Thoracic aorta (tissue), 2 donors: ENCODE data around the gene EEF1G. TPM values are rescaled to one million over a fixed set of nuclear protein-coding genes. Genes with fewer than 3 reads are reported as not detected.
A peak's percentile ranks its signal among the peaks of the same experiment; 100 is the strongest.

Source experiments
- ATAC-seq: fragments of 150-250 bp; one replicate; pipeline ENCODE4 v1.8.0; 2017; ENCODE audit warnings: low read depth; ENCODE audit not compliant: insufficient number of reproducible peaks, low FRiP score
- DNase-seq: peaks from one replicate; pipeline ENCODE4 v3.0.0-alpha.2; 2020; ENCODE audit warnings: low spot score
- H3K27ac ChIP-seq, 2 donors: fragments of 200-600 bp; sonication (generic); 1 replicate in 1 of 2; 2 replicates in 1 of 2; pipeline ENCODE4 v1.5.1; 2016; ENCODE audit warnings: mild to moderate bottlenecking in 2 of 2, moderate library complexity in 2 of 2
- H3K27me3 ChIP-seq: fragments of 200-600 bp; sonication (generic); replicated peaks from 2 replicates; pipeline ENCODE4 v1.6.0; 2016; ENCODE audit warnings: mild to moderate bottlenecking; ENCODE audit not compliant: insufficient read depth
- H3K36me3 ChIP-seq: fragments of 200-600 bp; sonication (generic); one replicate; pipeline ENCODE4 v1.5.1; 2016
- H3K4me1 ChIP-seq, 2 donors: fragments of 200-600 bp; sonication (generic); 1 replicate in 1 of 2; 2 replicates in 1 of 2; pipeline versions ENCODE4 v1.5.1 to v1.6.0; 2016; ENCODE audit warnings: low read depth in 2 of 2, mild to moderate bottlenecking in 1 of 2; ENCODE audit not compliant: control insufficient read depth in 1 of 2
- H3K4me3 ChIP-seq: fragments of 200-600 bp; sonication (generic); 2 replicates; pipeline ENCODE4 v1.5.1; 2016; ENCODE audit warnings: mild to moderate bottlenecking
- H3K9me3 ChIP-seq: fragments of 200-600 bp; sonication (generic); 2 replicates; pipeline ENCODE4 v1.5.1; 2016
- CTCF ChIP-seq: fragments of 200-600 bp; sonication (generic); IDR thresholded peaks from one replicate; pipeline ENCODE4 v1.5.1; 2019; ENCODE audit warnings: antibody characterized with exemption
- total RNA-seq, 2 donors: library from RNA; depleted of rRNA; stranded (reverse); fragments of >200 nt; gene quantifications; one replicate each; pipeline versions ENCODE4 v1.1.0 to v1.2.3, GENCODE V29; 2016

The EEF1G gene
- total RNA-seq, 2 donors from 2014 or later, result 719 to 780 TPM

- Histone ChIP-seq H3K27me3 (no peaks in the 10 kb centered on the region), H3K4me3 (no peak overlapping the region), H3K36me3 (peaks cover 12% of the 10 kb centered on the region), H3K9me3 (no peaks in the 10 kb centered on the region), H3K4me1 (peaks cover 19 to 31% of the 10 kb centered on the region in 2 donors), H3K27ac (no peak overlapping the region)
- DNase-seq (no peak), ATAC-seq (no peak)
- no peak for TF ChIP-seq CTCF
Observed at GRCh38 chr11:62577046-62577714, 3.5 kb upstream of the EEF1G start.

- Histone ChIP-seq H3K4me3 (peak overlapping the region; percentile 94), H3K9me3 (no peaks in the 10 kb centered on the region), H3K27me3 (no peaks in the 10 kb centered on the region), H3K4me1 (peaks cover 19 to 40% of the 10 kb centered on the region in 2 donors), H3K36me3 (peaks cover 25% of the 10 kb centered on the region), H3K27ac (peak overlapping the region; percentile 90 to 94)
- ATAC-seq, result no peak
- TF ChIP-seq CTCF, result no peak
- DNase-seq, result no peak
Observed at GRCh38 chr11:62575837-62576236, 2.1 kb upstream of the EEF1G start.

- no peaks in the 10 kb centered on the region for H3K9me3 ChIP-seq
- no peak for TF ChIP-seq CTCF
- H3K27ac ChIP-seq, result peak overlapping the region; percentile 90 to 94
- H3K4me3 ChIP-seq, result peak overlapping the region; percentile 94
- DNase-seq (no peak), ATAC-seq (no peak)
- H3K27me3 ChIP-seq, result no peaks in the 10 kb centered on the region
- peaks cover 32% of the 10 kb centered on the region for H3K36me3 ChIP-seq
- H3K4me1 ChIP-seq, result peaks cover 19 to 40% of the 10 kb centered on the region in 2 donors
Observed at GRCh38 chr11:62575156-62575555, 1.5 kb upstream of the EEF1G start.

- TF ChIP-seq CTCF, result no peak
Observed at GRCh38 chr11:62574363-62575071, 826 bp upstream of the EEF1G start.

GRCh38 chr11:62573006-62573591 lies 592 bp downstream of the EEF1G start:
- DNase-seq (no peak), ATAC-seq (no peak)
- peaks cover 19 to 46% of the 10 kb centered on the region in 2 donors for H3K4me1 ChIP-seq
- H3K36me3 ChIP-seq, result peaks cover 43% of the 10 kb centered on the region
- TF ChIP-seq CTCF, result no peak
- peak overlapping the region; percentile 94 for H3K4me3 ChIP-seq
- H3K27me3 ChIP-seq, result no peaks in the 10 kb centered on the region
- H3K9me3 ChIP-seq, result no peaks in the 10 kb centered on the region
- H3K27ac ChIP-seq, result peak overlapping the region; percentile 69 to 90

More at GRCh38 chr11:62574363-62575071, 826 bp upstream of the EEF1G start:
- DNase-seq (no peak), ATAC-seq (no peak)
- Histone ChIP-seq H3K36me3 (peaks cover 36% of the 10 kb centered on the region), H3K4me3 (peak overlapping the region; percentile 94), H3K27me3 (no peaks in the 10 kb centered on the region), H3K4me1 (peaks cover 19 to 46% of the 10 kb centered on the region in 2 donors), H3K27ac (peak overlapping the region; percentile 90 to 94), H3K9me3 (no peaks in the 10 kb centered on the region)
